OCI-LY7 (cell line): Measurements from ENCODE around the gene ZNF503. TPM values are rescaled to one million over a fixed set of nuclear protein-coding genes. Genes with fewer than 3 reads are reported as not detected.

Experiments used
- BruUV-seq: library from RNA; stranded (reverse); fragments of 400-500 nt; replicated peaks from 2 replicates; lab custom pipeline; 2021; lab: Mats Ljungman, UMichigan
- CTCF ChIA-PET: fragments of 300-600 bp; sonication (Branson Sonifier 250); formaldehyde crosslinking; loops from one replicate; lab custom pipeline; 2022; ENCODE audit warnings: antibody characterized with exemption; ENCODE audit not compliant: unreplicated experiment; lab: Charles Lee
- POLR2A ChIA-PET: fragments of 300-600 bp; sonication (Branson Sonifier 250); formaldehyde crosslinking; loops from one replicate; lab custom pipeline; 2022; ENCODE audit warnings: antibody characterized with exemption; lab: Charles Lee
- DNase-seq: peaks from one replicate; pipeline ENCODE4 v3.0.0-alpha.2; 2015; ENCODE audit warnings: low spot score
- H2AFZ ChIP-seq: fragments of 200-600 bp; sonication (generic), shearing (Covaris generic); 2 replicates; pipeline ENCODE4 v1.6.1; 2014; ENCODE audit warnings: mild to moderate bottlenecking, antibody characterized with exemption, low read length, moderate library complexity
- H3K27ac ChIP-seq: fragments of 200-600 bp; sonication (generic); 2 replicates; pipeline ENCODE4 v1.5.1; 2014; ENCODE audit warnings: mixed run types, low read depth, mild to moderate bottlenecking, moderate library complexity, low read length, inconsistent platforms; ENCODE audit not compliant: poor library complexity, severe bottlenecking
- H3K36me3 ChIP-seq: fragments of 200-600 bp; sonication (generic); 2 replicates; pipeline ENCODE4 v1.6.1; 2014; ENCODE audit warnings: mild to moderate bottlenecking, antibody characterized with exemption, low read length, moderate library complexity, mixed read lengths; ENCODE audit not compliant: insufficient read depth
- H3K4me1 ChIP-seq: fragments of 200-600 bp; sonication (generic); 2 replicates; pipeline ENCODE4 v1.5.1; 2014; ENCODE audit warnings: mild to moderate bottlenecking, low read length; ENCODE audit not compliant: insufficient read depth, poor library complexity, severe bottlenecking
- H3K4me2 ChIP-seq: fragments of 200-600 bp; sonication (generic); 2 replicates; pipeline ENCODE4 v1.6.1; 2014; ENCODE audit warnings: mild to moderate bottlenecking, low read length
- H3K4me3 ChIP-seq: fragments of 200-600 bp; sonication (generic); 2 replicates; pipeline ENCODE4 v1.5.1; 2014; ENCODE audit warnings: mild to moderate bottlenecking, low read depth, low read length; ENCODE audit not compliant: poor library complexity, severe bottlenecking
- H3K79me2 ChIP-seq: fragments of 200-600 bp; sonication (generic); 2 replicates; pipeline ENCODE4 v1.6.1; 2016; ENCODE audit warnings: low read depth, mild to moderate bottlenecking, low read length, moderate library complexity, mixed read lengths; ENCODE audit not compliant: insufficient read depth
- H3K9me2 ChIP-seq: fragments of 200-600 bp; sonication (generic); 2 replicates; pipeline ENCODE4 v1.6.1; 2016; ENCODE audit warnings: mild to moderate bottlenecking, low read length, mixed read lengths; ENCODE audit not compliant: insufficient read depth
- H3K9me3 ChIP-seq: fragments of 200-600 bp; sonication (generic); 2 replicates; pipeline ENCODE4 v1.6.1; 2014; ENCODE audit warnings: mild to moderate bottlenecking, mixed run types, low read length, mixed read lengths
- H4K20me1 ChIP-seq: fragments of 200-600 bp; sonication (generic); 2 replicates; pipeline ENCODE4 v1.6.1; 2014; ENCODE audit warnings: mild to moderate bottlenecking, antibody characterized with exemption, low read length, moderate library complexity, mixed read lengths; ENCODE audit not compliant: insufficient read depth
- CTCF ChIP-seq: fragments of 200-600 bp; sonication (generic); conservative IDR thresholded peaks from 2 replicates; pipeline ENCODE4 v1.5.1; 2014; ENCODE audit warnings: mild to moderate bottlenecking, antibody characterized with exemption, low read length, moderate library complexity, mixed read lengths
- EZH2phosphoT487 ChIP-seq: fragments of 200-600 bp; sonication (generic); IDR thresholded peaks from 2 replicates; pipeline ENCODE4 v1.6.1; 2018; ENCODE audit warnings: low read depth, borderline replicate concordance, mild to moderate bottlenecking, mixed run types, antibody characterized with exemption, low read length, moderate library complexity, mixed read lengths
- intact Hi-C: fragments of 100-400 bp; cut with micrococcal nuclease; formaldehyde crosslinking; loops from one replicate; pipeline ENCODE4 v1.10.0; 2022; ENCODE audit not compliant: unreplicated experiment
- total RNA-seq, 2 experiments: library from RNA; depleted of rRNA in 1 of 2; stranded (reverse); fragments of >200 nt in 1 of 2; shearing (Covaris generic) in 1 of 2; gene quantifications; 2 replicates each; pipeline ENCODE4 v1.2.3, GENCODE V29; 2014 to 2022

The ZNF503 gene
- total RNA-seq, 2 experiments from 2014 or later = not detected

DNA sequence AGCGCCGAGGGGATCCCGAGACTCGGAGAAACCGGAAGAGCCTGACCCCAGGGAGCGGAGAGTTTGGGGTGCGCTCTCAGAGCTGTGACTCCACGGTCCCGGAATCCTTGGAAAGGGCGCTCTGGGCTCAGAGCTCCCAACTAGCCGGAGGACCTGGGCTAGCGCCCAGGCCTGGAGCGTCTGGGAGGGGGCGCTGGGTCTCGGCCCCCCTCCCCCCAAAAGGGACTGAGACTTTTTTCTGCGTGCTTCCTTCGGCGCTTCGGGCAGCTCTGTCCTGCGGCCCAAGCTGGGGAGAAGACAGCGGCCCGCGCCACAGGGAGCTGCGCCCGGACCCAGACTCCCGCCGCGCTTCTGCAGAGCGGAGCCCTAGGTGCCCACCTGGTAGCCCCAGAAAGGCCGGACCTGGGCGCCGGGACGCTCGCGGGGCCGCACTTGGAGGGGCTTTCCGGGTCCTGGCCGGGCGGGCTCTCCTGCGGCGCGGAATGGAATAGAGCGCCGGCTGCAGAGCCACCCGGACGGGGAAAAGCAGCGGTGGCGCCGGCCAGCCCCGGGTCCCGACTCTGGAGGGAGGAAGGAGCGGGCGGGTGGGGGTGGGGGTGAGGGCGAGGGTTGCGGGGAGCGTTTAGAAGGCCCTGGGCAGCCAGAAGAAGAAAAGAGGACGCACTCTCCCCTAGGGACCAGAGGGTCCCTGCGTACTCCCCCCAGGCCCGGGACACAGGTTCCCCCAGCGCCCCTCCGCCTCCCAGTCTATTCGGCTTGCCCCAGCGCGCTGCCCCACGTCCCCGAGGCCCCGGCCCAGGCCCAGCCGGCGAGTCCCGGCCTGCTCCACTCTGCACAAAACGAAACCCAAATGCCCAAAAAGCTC is 4.7 kb downstream of the ZNF503 start:
- no peak overlapping the region for H2AFZ ChIP-seq
- intact Hi-C loops = no loop called here

DNA sequence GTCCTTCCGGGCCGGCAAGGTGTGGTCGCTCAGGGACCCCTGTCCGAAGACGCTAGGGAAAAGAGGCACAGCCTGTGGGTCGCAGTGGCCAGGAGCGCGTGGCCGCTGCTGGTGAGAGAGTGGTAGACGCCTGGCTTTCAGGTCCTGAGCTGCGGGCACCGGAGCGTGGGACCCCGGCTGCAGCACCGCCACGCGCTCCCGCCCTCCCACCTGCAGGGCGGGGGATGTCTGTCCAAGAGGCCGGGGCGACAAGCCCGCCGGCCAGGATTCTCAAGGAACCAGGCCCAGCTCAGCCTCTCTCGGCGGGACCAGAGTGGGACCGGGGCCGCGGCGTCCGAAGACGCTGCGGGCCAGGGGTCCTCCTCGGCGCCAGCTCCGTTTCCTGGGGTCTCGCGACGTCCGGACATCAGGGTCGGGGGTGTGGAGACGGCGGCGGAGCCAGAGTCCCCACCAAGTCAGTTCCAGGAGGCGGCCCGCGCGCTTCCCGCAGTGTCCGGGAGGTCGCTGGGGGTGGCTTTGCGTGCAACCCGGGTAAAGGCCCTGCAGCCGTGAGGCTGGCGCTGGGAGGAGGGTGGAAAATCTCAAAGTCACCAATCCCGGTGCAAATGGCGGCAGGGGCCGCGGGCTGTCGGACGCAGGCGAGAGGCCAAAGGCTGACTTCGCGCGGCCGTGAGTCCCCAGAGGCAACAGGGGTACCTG is 5.5 kb downstream of the ZNF503 start:
- ChIA-PET POLR2A (no interaction called here), CTCF (no interaction called here)
- BruUV-seq = no TSS peak
- Histone ChIP-seq H3K27ac (no peak overlapping the region), H3K4me2 (no peak overlapping the region), H2AFZ (no peak overlapping the region), H3K4me1 (no peaks in the 10 kb centered on the region), H3K4me3 (no peak overlapping the region), H4K20me1 (no peaks in the 10 kb centered on the region), H3K9me2 (no peaks in the 10 kb centered on the region), H3K9me3 (no peaks in the 10 kb centered on the region), H3K36me3 (no peaks in the 10 kb centered on the region), H3K79me2 (no peaks in the 10 kb centered on the region)
- no peak for TF ChIP-seq EZH2phosphoT487
- TF ChIP-seq CTCF = no peak
- no peak for DNase-seq
- intact Hi-C loops = no loop called here

More for the DNA sequence above, 4.7 kb downstream of the ZNF503 start:
- POLR2A ChIA-PET = no interaction called here
- BruUV-seq = no TSS peak
- Histone ChIP-seq H3K9me3 (no peaks in the 10 kb centered on the region), H3K4me2 (no peak overlapping the region), H4K20me1 (no peaks in the 10 kb centered on the region), H3K9me2 (no peaks in the 10 kb centered on the region), H3K4me1 (no peaks in the 10 kb centered on the region), H3K79me2 (no peaks in the 10 kb centered on the region), H3K36me3 (no peaks in the 10 kb centered on the region), H3K4me3 (no peak overlapping the region), H3K27ac (no peak overlapping the region)
- DNase-seq = no peak
- no peak for TF ChIP-seq EZH2phosphoT487
- TF ChIP-seq CTCF = no peak
- CTCF ChIA-PET = no interaction called here
